SIG-M5 treated with dmso at 0.1 percent for 504 hours (cell line): Measurements from ENCODE around the gene GATD1.
A peak's percentile ranks its signal among the peaks of the same experiment; 100 is the strongest.

Experiments
- DNase-seq: peaks from one replicate; lab custom pipeline; 2025; ENCODE audit not compliant: unreplicated experiment; lab: John Stamatoyannopoulos, UW

The GATD1 gene

GRCh38 chr11:812390-812789 lies 35.1 kb upstream of the GATD1 start:
- DNase-seq, result no peak

GRCh38 chr11:811446-812245 lies 34.4 kb upstream of the GATD1 start:
- no peak for DNase-seq

GRCh38 chr11:810040-810567 lies 32.8 kb upstream of the GATD1 start:
- no peak for DNase-seq

- DNase-seq, result peak; percentile 85
Observed at GRCh38 chr11:809287-810039, 32.2 kb upstream of the GATD1 start, which contains the start of gene RPLP2. TSS of gene RPLP2 (plus strand) at chr11:809967. CDS start at chr11:810235, 268 bp downstream.

GRCh38 chr11:808427-809286 lies 31.4 kb upstream of the GATD1 start:
- no peak for DNase-seq

- no peak for DNase-seq
Observed at GRCh38 chr11:804599-804964, 27.3 kb upstream of the GATD1 start.

GRCh38 chr11:803770-804598 lies 26.7 kb upstream of the GATD1 start:
- DNase-seq, result no peak

- DNase-seq, result no peak
Observed at GRCh38 chr11:803467-803742, 26.1 kb upstream of the GATD1 start.

GRCh38 chr11:802693-803466 lies 25.6 kb upstream of the GATD1 start:
- DNase-seq, result no peak

GRCh38 chr11:802018-802617 lies 24.8 kb upstream of the GATD1 start:
- DNase-seq, result no peak

- no peak for DNase-seq
Observed at GRCh38 chr11:801097-801780, 24.0 kb upstream of the GATD1 start.

GRCh38 chr11:800473-800872 lies 23.2 kb upstream of the GATD1 start:
- DNase-seq, result no peak

GRCh38 chr11:799641-800316 lies 22.5 kb upstream of the GATD1 start:
- no peak for DNase-seq

- DNase-seq, result peak; percentile 54
Observed at GRCh38 chr11:798093-798713, 20.9 kb upstream of the GATD1 start, which contains the start of gene SLC25A22. TSS of gene SLC25A22 (minus strand) at chr11:798281. CDS start at chr11:795006, 3,275 bp downstream.

GRCh38 chr11:797296-798092 lies 20.2 kb upstream of the GATD1 start:
- DNase-seq, result peak; percentile 94

- DNase-seq, result no peak
Observed at GRCh38 chr11:796565-797295, 19.4 kb upstream of the GATD1 start.
